ENCODE measurements around the gene MAP3K10.

DNA sequence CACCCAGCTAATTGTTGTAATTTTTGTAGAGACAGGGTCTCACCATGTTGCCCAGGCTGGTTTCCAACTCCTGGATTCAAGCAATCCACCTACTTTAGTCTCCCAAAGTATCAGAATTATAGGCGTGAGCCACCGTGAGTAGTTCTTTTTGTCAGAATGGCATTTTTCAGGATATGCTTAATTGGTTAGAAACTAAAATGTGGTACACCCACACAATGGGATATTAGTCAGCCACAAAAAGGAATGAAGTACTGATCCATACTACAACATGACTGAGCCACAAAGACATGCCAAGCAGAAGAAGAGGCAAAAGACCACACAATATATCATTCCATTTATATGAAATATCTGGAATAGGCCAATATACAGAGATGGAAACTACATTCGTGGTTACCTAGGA, 41.7 kb upstream of the MAP3K10 start:
- TF ChIP-seq CTCF (IDR thresholded peaks at IDR 0.05) (no peak), POLR2A (IDR thresholded peaks at IDR 0.05) (no peak), POLR2AphosphoS5 (IDR thresholded peaks at IDR 0.05) (no peak)

Measured in prostate gland (tissue), 2 donors.